Measurements from ENCODE around the gene CHAF1B.

CHAF1B gene

GRCh38 chr21:36429947-36430546 is 44.9 kb downstream of the CHAF1B start (continued):
- TF ChIP-seq, protein P1, sequence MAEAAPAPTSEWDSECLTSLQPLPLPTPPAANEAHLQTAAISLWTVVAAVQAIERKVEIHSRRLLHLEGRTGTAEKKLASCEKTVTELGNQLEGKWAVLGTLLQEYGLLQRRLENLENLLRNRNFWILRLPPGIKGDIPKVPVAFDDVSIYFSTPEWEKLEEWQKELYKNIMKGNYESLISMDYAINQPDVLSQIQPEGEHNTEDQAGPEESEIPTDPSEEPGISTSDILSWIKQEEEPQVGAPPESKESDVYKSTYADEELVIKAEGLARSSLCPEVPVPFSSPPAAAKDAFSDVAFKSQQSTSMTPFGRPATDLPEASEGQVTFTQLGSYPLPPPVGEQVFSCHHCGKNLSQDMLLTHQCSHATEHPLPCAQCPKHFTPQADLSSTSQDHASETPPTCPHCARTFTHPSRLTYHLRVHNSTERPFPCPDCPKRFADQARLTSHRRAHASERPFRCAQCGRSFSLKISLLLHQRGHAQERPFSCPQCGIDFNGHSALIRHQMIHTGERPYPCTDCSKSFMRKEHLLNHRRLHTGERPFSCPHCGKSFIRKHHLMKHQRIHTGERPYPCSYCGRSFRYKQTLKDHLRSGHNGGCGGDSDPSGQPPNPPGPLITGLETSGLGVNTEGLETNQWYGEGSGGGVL (tag by site-specific recombination; IDR thresholded peaks at IDR 0.05): no peak
- TF ChIP-seq REPIN1 (tag by site-specific recombination; IDR thresholded peaks at IDR 0.05; ENCODE audit: low read depth) (no peak), ZNF544 (tag by site-specific recombination; IDR thresholded peaks at IDR 0.05) (no peak), ZNF121 (tag by site-specific recombination; IDR thresholded peaks at IDR 0.05) (no peak), ZNF561 (tag by site-specific recombination; IDR thresholded peaks at IDR 0.05; ENCODE audit: borderline replicate concordance) (no peak), ZNF266 (tag by site-specific recombination; IDR thresholded peaks at IDR 0.05; ENCODE audit: low read depth) (no peak), ZBTB1 (tag by site-specific recombination; IDR thresholded peaks at IDR 0.05) (no peak), ZNF112 (tag by site-specific recombination; IDR thresholded peaks at IDR 0.05) (no peak), ZNF404 (tag by site-specific recombination; IDR thresholded peaks at IDR 0.05) (no peak), ZNF23 (tag by site-specific recombination; IDR thresholded peaks at IDR 0.05; ENCODE audit: borderline replicate concordance) (no peak), ZNF366 (tag by site-specific recombination; conservative IDR thresholded peaks at IDR 0.05) (peak; percentile 70), ZNF624 (tag by site-specific recombination; IDR thresholded peaks at IDR 0.05) (no peak), GLIS2 (tag by site-specific recombination; IDR thresholded peaks at IDR 0.05) (no peak; the same call in 1 of the 2 replicates), ZNF433 (tag by site-specific recombination; IDR thresholded peaks at IDR 0.05; ENCODE audit: low read depth) (no peak), ATF2 (tag by site-specific recombination; IDR thresholded peaks at IDR 0.05; ENCODE audit: low read depth) (no peak), BCL11A (tag by site-specific recombination; IDR thresholded peaks at IDR 0.05; ENCODE audit: low read depth) (peak; percentile 80; the same call in 1 of the 2 replicates), TCF7L2 (IDR thresholded peaks at IDR 0.05; ENCODE audit: borderline replicate concordance, low read depth, low read length) (no peak), KLF9 (tag by site-specific recombination; IDR thresholded peaks at IDR 0.05; ENCODE audit: low read depth) (peak; percentile 17; the same call in 1 of the 2 replicates), ZNF132 (tag by site-specific recombination; IDR thresholded peaks at IDR 0.05; ENCODE audit: borderline replicate concordance) (no peak), ZNF670 (tag by site-specific recombination; IDR thresholded peaks at IDR 0.05; ENCODE audit: low read depth) (no peak), ZFP41 (tag by site-specific recombination; IDR thresholded peaks at IDR 0.05; ENCODE audit: borderline replicate concordance) (no peak), ZSCAN23 (tag by site-specific recombination; IDR thresholded peaks at IDR 0.05) (no peak), YY2 (tag by site-specific recombination; IDR thresholded peaks at IDR 0.05) (no peak)
- TF ChIP-seq, protein P2, sequence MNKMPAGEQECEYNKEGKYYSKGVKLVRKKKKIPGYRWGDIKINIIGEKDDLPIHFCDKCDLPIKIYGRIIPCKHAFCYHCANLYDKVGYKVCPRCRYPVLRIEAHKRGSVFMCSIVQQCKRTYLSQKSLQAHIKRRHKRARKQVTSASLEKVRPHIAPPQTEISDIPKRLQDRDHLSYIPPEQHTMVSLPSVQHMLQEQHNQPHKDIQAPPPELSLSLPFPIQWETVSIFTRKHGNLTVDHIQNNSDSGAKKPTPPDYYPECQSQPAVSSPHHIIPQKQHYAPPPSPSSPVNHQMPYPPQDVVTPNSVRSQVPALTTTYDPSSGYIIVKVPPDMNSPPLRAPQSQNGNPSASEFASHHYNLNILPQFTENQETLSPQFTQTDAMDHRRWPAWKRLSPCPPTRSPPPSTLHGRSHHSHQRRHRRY (tag by site-specific recombination; IDR thresholded peaks at IDR 0.05): no peak
- TF ChIP-seq, protein P3, sequence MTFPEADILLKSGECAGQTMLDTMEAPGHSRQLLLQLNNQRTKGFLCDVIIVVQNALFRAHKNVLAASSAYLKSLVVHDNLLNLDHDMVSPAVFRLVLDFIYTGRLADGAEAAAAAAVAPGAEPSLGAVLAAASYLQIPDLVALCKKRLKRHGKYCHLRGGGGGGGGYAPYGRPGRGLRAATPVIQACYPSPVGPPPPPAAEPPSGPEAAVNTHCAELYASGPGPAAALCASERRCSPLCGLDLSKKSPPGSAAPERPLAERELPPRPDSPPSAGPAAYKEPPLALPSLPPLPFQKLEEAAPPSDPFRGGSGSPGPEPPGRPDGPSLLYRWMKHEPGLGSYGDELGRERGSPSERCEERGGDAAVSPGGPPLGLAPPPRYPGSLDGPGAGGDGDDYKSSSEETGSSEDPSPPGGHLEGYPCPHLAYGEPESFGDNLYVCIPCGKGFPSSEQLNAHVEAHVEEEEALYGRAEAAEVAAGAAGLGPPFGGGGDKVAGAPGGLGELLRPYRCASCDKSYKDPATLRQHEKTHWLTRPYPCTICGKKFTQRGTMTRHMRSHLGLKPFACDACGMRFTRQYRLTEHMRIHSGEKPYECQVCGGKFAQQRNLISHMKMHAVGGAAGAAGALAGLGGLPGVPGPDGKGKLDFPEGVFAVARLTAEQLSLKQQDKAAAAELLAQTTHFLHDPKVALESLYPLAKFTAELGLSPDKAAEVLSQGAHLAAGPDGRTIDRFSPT (tag by site-specific recombination; IDR thresholded peaks at IDR 0.05): no peak
- TF ChIP-seq, protein P4, sequence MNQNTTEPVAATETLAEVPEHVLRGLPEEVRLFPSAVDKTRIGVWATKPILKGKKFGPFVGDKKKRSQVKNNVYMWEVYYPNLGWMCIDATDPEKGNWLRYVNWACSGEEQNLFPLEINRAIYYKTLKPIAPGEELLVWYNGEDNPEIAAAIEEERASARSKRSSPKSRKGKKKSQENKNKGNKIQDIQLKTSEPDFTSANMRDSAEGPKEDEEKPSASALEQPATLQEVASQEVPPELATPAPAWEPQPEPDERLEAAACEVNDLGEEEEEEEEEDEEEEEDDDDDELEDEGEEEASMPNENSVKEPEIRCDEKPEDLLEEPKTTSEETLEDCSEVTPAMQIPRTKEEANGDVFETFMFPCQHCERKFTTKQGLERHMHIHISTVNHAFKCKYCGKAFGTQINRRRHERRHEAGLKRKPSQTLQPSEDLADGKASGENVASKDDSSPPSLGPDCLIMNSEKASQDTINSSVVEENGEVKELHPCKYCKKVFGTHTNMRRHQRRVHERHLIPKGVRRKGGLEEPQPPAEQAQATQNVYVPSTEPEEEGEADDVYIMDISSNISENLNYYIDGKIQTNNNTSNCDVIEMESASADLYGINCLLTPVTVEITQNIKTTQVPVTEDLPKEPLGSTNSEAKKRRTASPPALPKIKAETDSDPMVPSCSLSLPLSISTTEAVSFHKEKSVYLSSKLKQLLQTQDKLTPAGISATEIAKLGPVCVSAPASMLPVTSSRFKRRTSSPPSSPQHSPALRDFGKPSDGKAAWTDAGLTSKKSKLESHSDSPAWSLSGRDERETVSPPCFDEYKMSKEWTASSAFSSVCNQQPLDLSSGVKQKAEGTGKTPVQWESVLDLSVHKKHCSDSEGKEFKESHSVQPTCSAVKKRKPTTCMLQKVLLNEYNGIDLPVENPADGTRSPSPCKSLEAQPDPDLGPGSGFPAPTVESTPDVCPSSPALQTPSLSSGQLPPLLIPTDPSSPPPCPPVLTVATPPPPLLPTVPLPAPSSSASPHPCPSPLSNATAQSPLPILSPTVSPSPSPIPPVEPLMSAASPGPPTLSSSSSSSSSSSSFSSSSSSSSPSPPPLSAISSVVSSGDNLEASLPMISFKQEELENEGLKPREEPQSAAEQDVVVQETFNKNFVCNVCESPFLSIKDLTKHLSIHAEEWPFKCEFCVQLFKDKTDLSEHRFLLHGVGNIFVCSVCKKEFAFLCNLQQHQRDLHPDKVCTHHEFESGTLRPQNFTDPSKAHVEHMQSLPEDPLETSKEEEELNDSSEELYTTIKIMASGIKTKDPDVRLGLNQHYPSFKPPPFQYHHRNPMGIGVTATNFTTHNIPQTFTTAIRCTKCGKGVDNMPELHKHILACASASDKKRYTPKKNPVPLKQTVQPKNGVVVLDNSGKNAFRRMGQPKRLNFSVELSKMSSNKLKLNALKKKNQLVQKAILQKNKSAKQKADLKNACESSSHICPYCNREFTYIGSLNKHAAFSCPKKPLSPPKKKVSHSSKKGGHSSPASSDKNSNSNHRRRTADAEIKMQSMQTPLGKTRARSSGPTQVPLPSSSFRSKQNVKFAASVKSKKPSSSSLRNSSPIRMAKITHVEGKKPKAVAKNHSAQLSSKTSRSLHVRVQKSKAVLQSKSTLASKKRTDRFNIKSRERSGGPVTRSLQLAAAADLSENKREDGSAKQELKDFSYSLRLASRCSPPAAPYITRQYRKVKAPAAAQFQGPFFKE (tag by site-specific recombination; IDR thresholded peaks at IDR 0.05; ENCODE audit: borderline replicate concordance): no peak
- TF ChIP-seq, protein P5, sequence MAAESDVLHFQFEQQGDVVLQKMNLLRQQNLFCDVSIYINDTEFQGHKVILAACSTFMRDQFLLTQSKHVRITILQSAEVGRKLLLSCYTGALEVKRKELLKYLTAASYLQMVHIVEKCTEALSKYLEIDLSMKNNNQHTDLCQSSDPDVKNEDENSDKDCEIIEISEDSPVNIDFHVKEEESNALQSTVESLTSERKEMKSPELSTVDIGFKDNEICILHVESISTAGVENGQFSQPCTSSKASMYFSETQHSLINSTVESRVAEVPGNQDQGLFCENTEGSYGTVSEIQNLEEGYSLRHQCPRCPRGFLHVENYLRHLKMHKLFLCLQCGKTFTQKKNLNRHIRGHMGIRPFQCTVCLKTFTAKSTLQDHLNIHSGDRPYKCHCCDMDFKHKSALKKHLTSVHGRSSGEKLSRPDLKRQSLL (tag by site-specific recombination; IDR thresholded peaks at IDR 0.05): no peak
